Gastrocnemius medialis (tissue), 4 donors: ENCODE results near the gene CEND1.

Source experiments
- CTCF ChIP-seq, 5 experiments: fragments of 450-650 bp in 3 of 5; fragments of 200-600 bp in 2 of 5; sonication (generic) in 2 of 5; IDR thresholded peaks in 4 of 5; conservative IDR thresholded peaks in 1 of 5; 1 replicate in 4 of 5; 2 replicates in 1 of 5; pipeline ENCODE4 v1.5.1; 2016 to 2019; ENCODE audit warnings: antibody characterized with exemption in 5 of 5, mild to moderate bottlenecking in 3 of 5, moderate library complexity in 3 of 5
- POLR2A ChIP-seq, 2 donors: fragments of 450-650 bp; IDR thresholded peaks; one replicate each; pipeline ENCODE4 v1.6.1; 2017; ENCODE audit warnings: antibody characterized with exemption in 2 of 2, mild to moderate bottlenecking in 2 of 2, moderate library complexity in 2 of 2

GRCh38 chr11:819129-819931 lies 29.4 kb upstream of the CEND1 start:
- TF ChIP-seq CTCF (IDR thresholded peaks at IDR 0.05 in 4 of 5, conservative IDR thresholded peaks at IDR 0.05 in 1 of 5) = peak in 4 of 5 experiments; percentile 29 to 61 (median 36)
- peak; percentile 99 for TF ChIP-seq POLR2A (IDR thresholded peaks at IDR 0.05)
